Inferior parietal cortex (tissue), 1 donor: ENCODE data around the gene CALD1.

ENCODE experiments used
- DNase-seq: peaks from one replicate; pipeline ENCODE4 v3.0.0-alpha.2; 2016; ENCODE audit errors: extremely low spot score

CALD1 gene

DNA sequence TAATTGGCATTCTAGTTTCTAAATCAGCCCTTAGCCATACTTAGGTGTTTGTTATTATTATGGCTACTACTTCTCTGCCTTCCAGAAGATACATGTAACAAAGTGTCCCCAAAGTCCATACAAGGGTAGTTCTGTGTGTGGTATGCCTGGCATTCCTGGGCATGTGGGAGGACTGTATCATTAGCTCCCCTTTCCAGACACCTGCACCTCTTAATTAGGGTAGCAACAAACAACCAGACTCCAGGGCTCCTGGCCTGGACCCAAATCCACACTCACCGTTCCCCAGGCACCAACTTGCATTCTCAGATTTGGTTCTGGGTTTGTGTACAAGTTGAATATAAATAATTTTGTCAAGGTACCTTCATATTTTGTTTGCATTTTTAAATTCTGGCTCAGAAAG, 15.5 kb upstream of the CALD1 start:
- no peak for DNase-seq

DNA sequence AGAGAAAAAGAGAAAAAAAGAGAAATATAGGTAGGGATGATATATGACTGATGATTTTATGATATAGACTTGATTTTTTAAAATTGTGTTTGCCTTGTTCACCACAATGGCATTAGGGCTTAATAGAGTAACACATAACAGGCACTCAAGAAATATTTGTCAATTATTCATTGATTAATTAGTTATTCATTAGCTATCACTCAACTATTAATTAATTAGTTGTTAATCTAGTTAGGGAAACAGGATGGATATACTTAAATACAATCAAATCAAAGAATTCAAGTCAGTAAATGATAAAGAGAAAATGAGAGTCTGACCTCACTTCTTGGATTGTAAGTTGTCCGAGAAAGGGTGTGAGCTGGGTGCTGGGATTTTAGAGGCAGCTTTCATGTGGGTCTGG, 15.1 kb upstream of the CALD1 start:
- no peak for DNase-seq

DNA sequence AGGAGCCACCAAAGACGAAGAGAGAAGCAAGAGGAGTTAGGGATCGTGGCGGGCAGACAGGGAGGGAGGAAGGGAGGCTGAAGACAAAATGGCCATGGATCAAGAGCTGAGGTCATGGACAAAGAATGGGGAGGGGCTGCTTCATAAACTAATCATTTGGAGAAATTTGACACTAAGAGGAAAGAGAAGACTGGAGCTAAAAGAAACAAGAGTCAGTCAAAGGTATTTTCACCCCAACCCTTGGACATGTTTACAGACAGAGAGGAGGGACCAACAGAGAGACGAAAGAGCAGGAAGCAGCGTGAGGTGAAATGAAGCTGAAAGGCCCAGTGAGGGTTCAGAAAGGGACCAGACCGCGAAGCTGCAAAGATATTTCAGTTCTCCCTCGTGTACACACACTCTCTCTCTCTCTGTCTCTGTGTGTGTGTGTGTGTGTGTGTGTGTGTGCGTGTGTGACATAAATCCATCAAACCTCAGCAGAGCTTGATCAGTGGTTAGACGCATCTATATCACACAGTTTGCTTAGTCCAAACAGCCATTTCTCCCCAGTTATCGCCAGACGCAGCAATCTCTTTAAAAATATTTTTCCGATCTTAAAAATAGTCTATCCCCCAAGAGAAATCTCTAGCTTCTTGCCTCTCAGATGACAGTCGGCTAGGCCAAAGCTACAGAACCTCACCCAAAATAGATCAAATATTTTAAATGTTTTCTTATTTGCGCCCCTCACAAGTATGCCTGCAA, 12.5 kb upstream of the CALD1 start:
- DNase-seq, result no peak

DNA sequence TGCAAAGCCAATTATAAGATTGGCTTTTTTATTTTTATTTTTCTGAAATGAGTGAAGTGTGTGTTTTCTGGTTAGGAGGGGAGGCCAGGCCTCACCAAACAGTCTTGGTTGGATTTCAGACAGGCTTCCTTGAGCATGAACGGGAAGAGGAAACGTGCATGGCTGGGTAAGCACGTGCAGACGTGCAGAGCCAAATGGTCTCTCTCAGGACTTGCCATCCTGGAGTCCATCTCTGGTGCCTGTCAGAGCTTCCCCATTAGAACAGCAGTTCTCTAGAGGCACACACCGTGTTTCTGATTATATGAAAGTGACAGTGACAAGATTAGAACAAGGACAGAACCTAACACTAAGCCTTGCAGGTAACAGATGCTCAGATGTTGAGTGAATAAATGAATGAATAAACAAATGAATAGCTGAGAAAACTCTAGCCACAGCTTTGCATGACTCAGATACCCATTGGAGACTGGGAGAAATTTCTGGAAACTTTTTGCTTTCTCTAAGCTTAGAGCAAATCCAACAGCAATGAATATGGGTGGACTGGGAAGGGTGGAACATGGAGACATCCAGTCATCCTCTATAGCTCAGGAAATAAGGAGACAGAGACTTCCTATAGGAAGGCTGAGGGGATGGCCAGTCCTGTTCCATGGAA, 11.8 kb upstream of the CALD1 start:
- no peak for DNase-seq

DNA sequence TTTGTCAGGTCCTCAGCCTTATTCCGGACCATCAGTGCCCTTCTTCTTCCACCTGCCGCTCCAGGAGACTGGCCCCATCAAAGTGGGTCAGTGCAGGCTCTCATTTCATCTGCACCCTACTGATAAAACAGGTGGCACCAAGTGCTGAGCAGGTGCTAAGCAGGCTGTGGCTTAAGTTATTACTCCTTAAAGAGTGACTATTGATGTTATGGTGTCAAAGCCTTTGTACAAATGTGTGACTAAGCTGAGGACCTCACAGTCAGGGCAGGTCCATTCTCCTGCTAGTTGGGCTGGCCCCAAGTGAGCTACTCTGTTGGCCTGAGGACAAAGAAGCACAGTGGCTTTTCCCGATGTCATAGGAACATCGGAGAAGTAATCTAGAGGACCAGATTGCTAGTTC, 11.2 kb upstream of the CALD1 start:
- DNase-seq, result no peak

DNA sequence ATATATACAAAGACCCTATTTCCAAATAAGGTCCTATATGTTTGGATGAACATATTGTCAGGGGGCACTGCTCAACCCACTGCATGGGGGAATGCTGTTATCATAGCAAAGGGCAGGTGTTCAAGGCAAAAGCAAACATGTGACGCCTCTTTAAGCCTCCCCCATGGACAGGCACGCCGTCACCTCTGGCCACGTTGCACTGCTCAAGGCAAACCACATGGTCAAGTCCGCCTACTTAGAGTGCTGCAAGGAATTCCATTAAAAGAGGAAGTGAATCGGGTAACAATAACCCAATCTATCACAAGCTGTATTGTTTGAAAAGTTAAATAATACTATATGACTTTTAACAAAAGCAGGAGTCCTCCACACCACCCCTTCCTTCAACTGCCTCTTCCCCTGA, 8.8 kb upstream of the CALD1 start:
- DNase-seq, result no peak

DNA sequence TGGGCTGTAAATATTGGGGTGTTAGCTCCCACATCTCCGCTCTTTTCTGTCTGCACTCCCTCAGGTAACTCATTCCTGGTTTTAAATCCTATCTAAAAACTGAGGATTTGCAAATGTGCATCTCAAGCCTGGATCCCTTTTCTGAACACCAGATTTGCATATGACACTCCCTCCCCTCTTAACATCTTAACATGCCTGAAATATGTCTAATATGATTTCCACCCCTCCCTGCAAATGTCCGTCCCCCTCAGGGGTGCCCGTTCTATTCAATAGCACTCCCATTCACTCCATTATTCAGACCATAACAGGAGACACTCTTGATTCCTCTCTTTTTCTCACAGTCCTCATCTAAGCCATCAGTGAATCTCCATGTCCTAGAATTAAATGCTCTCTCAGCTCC, 8.3 kb upstream of the CALD1 start:
- no peak for DNase-seq

DNA sequence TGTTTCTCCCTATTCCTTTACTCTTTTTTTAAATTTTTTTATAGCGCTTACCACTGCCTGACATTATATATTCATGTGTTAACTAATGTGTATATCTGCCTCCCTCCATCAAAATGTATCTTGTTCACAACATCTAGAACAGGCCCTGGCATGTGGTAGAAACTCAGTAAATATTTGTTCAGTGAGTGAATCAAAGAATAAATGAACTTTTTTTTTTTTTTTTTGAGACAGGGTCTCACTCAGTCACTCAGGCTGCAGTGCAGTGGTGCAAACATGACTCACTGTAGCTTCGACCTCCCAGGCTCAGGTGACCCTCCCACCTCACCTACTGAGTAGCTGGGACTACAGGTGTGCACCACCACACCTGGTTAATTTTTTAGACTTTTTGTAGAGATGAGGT, 7.5 kb upstream of the CALD1 start:
- no peak for DNase-seq

DNA sequence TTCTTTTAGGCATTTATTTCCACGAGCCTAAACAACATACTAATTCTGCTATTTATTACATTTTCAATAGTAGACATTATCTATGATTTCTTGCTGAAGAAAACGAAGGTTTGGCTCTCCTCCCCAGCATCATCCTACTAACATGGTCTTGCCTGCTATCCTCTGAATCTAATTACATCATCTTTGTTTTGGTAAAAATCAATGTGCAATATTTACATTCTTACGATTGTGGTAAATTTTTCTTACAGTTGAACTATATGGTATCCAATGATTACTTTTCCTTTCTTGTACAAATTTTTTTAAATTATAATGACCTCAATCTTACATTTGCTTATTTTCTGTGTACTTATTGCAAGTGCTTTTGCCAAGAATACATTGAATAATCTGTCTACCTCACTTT, 7.0 kb upstream of the CALD1 start:
- DNase-seq, result no peak

DNA sequence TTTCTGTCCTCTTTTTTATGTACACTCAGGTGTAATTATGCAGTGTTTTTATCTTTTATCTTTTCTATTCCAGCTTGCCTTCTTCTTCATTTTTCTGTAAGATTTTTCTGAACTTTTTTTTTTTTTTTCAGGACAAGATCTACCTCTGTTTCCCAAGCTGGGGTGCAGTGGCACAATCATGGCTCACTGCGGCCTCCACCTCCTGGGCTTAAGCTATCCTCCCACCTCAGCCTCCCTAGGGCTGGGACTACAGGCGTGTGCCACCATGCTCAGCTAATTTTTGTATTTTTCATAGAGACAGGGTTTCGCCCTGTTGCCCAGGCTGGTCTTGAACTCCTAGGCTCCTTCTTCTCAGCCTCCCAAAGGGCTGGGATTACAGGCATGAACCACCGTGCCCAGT, 6.3 kb upstream of the CALD1 start:
- no peak for DNase-seq

DNA sequence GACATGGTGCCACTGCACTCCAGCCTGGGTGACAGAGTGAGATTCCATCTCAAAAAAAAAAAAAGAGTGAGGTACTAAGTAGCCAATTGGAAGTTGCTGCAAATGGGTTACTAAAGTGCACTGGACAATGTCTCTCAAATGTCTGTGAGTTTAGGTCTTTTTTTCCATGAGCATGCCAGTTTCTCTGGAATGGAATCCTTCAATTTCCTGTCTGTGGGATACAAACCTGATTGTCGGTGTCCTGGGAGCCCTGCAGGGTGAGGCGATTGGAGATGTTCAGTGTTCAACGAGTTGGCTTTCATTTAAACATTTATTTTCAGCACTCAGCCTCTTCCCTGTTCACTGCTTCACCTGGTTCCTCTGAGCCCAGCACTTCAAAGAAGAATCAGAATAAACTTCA, 5.3 kb upstream of the CALD1 start:
- DNase-seq, result no peak

DNA sequence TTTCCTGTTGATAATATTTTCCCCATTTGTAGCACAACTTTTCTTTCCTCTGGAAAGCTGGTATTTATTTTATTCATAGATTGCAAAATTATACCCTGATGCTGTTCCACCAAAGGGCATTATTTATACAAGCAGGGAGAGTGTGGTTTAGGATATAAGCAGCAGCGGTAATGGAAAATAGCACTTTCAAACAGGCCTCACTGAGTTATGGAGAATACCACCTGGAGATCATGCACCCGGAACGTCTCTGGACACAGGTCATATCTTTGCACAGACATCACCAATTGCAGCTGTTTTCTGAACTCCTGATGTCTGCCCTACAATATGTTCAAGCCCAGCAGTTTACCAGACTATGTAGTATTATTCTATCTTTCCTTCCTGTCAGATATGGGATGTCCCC, 2.0 kb upstream of the CALD1 start:
- no peak for DNase-seq

DNA sequence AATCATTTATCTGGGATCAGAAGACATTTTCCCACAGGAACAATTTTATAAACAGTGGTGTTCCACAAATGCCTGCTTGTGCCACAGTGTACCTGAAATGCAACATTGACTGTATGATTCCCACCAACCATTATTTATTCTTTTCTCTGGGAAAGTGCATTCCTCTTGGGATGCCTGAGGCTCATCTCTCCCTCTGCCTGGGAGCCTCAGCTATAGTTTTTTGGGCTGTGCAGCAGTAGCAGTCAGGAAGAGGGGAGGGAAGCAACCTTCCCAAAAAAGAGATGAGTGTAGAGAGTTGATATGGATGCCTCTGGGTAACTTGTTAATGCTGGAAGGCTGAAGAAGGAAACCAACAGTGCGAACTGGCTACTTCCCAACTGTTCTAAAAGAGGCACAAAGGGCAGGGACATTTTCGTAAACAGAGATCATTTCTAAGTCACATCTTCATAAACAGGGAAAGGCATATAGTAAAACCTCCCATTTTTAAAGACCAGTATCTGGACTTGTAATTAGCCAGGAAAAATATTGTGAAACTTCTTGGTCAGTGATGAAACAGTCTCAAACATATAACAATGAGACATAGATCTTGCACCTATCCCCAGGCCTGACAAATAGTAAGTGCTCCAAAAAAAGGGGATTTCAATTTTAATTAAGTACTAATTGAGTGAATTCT, 1.4 kb upstream of the CALD1 start:
- no peak for DNase-seq

DNA sequence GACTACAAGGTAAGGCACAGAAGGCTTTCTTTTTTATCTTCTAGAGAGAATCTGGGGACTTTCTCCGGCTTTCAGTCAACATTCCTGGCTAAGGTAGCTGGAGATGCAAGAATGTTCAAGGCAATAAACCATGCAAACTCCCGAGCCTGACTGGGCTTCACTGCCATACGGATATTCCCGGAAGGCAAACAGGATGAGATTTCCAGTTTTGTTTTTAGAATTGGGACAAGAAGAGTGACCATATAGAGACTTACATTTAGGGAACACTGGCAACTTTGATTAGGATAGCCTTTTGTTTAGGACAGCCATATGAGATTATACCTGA, 269 bp downstream of the CALD1 start:
- DNase-seq, result peak; percentile 15

DNA sequence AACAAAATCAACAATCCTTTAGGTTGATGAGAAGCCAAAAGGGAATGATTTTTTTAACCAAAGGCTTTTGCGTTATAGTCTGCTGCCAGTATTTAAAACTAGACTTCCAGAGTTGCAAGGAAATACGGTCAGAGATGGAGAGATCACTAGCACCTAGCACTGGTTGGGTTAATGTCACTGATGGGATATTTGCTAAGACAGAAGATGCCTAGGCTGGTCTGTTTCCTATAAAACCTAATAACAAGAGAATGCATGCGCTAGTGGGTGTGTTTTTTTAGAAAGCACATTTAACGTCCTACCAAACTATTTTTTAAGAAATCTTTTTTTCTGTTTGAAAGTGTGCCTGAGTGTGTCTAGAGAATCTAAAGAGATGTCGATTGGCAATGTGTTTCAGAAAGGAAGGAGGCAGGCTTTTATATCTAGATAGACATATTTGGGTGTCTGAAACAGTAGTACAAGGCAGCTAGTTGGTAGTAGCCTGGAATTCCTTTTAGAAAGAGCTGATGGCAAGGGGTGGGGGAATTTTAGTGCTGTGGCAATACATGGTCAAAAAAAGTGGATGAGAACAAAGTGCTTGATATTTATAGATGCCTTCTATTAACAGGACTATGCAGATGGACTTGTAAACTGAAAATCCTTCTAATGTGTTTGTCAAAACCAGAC, 863 bp downstream of the CALD1 start:
- no peak for DNase-seq

DNA sequence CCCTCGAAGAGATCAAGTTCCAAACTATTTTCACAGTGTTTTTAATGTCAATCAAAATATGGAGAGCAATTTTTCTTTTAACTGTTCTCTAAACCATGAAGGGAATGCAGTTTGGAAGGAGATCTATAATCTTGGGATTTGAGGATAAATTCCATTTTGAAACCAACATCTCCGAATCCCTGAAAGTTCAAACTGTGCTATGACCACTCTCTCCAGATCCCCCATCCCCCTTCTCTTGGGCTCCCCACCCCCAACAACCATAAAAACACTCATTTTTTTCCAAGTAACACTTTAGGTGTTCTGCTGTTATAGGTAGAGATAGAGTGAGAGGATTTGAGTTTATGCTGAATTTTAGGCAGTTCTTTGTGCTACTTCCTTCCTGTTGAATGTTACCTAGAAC, 1.7 kb downstream of the CALD1 start:
- no peak for DNase-seq

DNA sequence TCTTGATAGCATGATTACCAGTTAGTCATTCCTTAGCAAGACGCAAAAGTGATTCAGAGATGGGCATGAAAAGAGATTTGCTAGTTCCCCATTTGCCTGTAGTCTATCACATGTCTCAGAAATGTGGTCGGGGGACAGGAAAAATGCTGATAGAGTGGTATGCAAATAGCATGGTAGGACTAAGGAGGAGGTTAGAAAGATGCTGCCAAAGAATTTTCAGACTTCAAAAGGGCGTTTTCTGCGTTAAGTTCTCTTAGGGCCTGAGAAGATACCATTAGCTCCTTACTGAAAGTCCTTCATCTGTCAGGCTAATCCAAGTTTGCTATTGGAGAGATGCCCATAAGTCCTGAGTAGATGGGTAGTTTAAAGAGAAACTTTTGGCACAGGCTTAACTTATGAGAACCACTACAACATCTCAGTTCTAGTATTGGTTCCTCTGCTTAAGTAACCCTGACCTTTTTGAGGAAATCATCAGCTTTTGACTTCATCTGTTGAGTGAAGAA, 2.7 kb downstream of the CALD1 start:
- DNase-seq, result no peak

DNA sequence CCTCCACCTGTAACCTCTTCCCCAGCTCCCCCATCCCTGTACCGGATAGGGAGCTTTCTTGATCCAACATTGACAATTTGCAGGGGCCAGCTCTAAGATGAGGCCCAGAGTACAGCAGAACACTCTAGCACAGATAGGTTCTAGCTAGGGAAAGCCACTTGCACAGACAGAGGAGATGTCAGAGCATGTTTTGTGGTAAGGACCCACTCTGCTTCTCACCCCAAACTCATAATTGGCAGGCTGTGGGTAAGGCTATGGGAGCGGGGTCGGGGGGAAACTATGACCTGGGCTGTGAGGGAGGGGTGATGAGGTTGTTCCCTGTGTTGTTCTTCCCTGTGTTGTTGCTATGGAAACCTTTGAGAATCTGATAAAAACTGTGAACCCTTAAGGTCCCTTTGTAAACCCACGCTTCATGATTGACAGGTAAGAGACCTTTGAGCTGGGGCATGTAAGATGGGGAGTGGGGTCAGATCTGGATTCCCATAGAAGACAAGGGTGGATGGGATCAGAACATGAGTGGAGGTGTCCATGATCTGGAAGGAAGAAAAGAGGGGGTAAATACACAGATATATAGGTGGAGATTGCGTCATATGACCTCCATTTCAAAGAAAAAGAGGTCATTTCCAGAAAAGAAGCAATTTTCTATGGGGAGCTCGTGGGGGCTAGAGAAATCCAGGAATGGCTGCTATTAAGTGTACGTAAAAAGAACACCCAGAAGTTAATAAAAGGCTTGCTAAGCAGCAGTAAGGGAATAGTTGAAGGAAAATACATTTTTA, 4.0 kb downstream of the CALD1 start:
- no peak for DNase-seq

DNA sequence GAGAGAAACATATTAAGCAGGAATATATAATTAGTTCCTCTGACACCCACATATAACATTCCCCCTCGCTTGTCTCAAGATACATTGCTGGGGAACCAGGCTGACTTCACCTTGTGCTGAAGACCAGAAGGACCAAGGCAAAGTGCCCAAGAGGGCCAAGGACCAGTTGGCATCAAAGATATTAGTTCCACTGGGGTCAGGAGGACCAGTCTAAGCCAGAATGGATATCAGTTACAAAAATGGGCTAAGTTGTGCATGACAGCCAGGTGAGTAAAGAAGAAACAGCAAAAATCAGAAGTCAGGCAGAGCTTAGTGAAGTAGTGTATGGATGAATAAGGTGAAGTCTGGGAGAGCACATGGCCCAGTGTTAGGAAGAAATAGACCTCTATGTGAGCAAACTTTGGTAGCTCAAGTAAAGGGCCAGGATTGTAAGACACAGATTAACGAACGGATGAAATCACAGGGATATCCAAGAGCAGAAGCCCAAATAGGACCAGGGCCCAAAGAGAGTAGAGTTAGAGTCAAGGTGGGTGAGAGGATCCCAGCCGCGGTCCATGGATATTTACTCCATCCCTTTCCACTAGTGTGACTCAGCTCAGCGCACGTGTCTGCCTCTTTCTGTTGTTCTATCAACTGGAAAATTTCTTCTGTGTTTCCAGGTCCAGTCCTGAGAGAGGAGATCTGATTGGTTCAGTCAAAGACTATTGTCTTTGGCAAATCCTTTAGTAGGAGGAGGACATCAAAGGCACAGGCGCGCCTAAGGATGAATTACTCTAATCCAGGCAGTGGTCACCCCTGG, 5.0 kb downstream of the CALD1 start:
- no peak for DNase-seq

DNA sequence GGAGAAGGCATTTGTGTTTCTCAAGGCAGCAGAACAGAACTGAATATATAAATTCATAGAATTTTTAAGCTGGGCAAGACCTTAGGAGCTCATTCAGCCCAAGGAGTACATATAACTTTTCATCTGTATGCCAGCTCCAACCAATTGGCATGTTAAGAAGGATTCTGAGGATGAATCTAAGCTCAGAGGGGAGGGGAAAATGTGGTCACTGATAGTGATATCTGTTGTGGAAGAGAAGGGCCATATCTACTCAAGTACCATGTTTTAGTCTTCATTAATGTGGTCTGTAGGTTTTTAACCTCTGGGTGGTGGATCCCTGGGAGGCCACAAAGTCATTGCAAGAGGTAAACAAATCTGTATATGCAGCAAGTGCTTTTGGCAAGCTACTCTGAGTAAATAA, 6.4 kb downstream of the CALD1 start:
- no peak for DNase-seq

DNA sequence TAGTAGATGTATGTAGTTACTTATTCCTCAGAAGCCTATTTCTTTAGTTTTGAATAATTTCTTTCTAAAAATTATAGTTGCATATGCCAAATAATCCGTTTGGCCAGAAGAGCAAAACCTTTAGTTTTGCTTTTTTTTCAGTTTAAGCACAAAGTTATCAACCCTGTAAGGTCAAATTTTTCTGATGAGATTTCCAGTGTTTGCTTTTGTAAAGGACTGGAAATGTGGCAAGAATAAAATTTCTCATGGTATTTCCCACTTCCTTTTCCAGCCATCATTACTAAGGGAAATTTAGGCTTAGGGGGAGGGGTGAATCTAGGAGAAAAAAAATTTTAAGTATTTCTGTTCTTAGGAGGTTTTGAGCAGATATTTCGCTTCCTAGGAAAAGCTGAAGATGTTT, 7.6 kb downstream of the CALD1 start:
- no peak for DNase-seq
